ENCODE measurements around the gene S100B. TPM values are rescaled to one million over a fixed set of nuclear protein-coding genes. Genes with fewer than 3 reads are reported as not detected.
A peak's percentile ranks its signal among the peaks of the same experiment; 100 is the strongest.

The S100B gene
- total and polyA plus RNA-seq, 3 experiments from 2014 or later = 0.91 to 24.1 (median 1.4) TPM

- Histone ChIP-seq H3K27ac (ENCODE audit: low read depth, low read length) (no peak overlapping the region), H3K4me3 (ENCODE audit: low read length) (no peak overlapping the region), H3K9me3 (ENCODE audit: low read length) (no peaks in the 10 kb centered on the region), H3K27me3 (ENCODE audit: insufficient read depth, low read length, poor library complexity, severe bottlenecking) (no peaks in the 10 kb centered on the region), H3K36me3 (ENCODE audit: insufficient read depth, low read length) (peaks cover 12% of the 10 kb centered on the region), H3K4me1 (ENCODE audit: insufficient read depth, low read length) (peaks cover 86% of the 10 kb centered on the region)
- no peaks in the 10 kb centered on the region for H3K9me3 Mint-ChIP-seq
- peaks cover 19 to 79% (median 23%) of the 10 kb centered on the region in 3 donors for H3K36me3 Mint-ChIP-seq
- H3K4me1 Mint-ChIP-seq = peaks cover 47 to 63% (median 53%) of the 10 kb centered on the region in 3 donors
- peaks cover 0 to 2% of the 10 kb centered on the region in 2 donors for H3K27me3 Mint-ChIP-seq
- CTCF ChIA-PET = interaction anchor here (0.6 to 1.3 kb wide), 2 partner anchors 82 to 136 kb away, joined by 3 to 4 read pairs; no protein-coding TSS in a partner anchor
- POLR2A ChIA-PET = interaction anchor here (2.6 kb wide), 1 partner anchor 78 kb away, joined by 21 read pairs; the partner anchor contains the start of gene PRMT2
- DNase-seq = no peak
- H3K4me3 Mint-ChIP-seq = peak overlapping the region in 1 of 7 donors; percentile 8
- H3K27ac Mint-ChIP-seq = peak overlapping the region in 6 of 8 donors; percentile 92 to 98 (median 96)
Measured at GRCh38 chr21:46557919-46558392, 46.9 kb downstream of the S100B start.

GRCh38 chr21:46557469-46557868, 47.4 kb downstream of the S100B start:
- peak overlapping the region in 1 of 7 donors; percentile 26 for H3K4me3 Mint-ChIP-seq
- no peaks in the 10 kb centered on the region for H3K9me3 ChIP-seq (ENCODE audit: low read length)
- H3K9me3 Mint-ChIP-seq = no peaks in the 10 kb centered on the region
- H3K4me1 ChIP-seq (ENCODE audit: insufficient read depth, low read length) = peaks cover 86% of the 10 kb centered on the region
- H3K27ac Mint-ChIP-seq = peak overlapping the region; percentile 36 to 91 (median 70)
- peaks cover 0 to 2% of the 10 kb centered on the region in 2 donors for H3K27me3 Mint-ChIP-seq
- H3K27ac ChIP-seq (ENCODE audit: low read depth, low read length) = no peak overlapping the region
- no peak overlapping the region for H3K4me3 ChIP-seq (ENCODE audit: low read length)
- H3K27me3 ChIP-seq (ENCODE audit: insufficient read depth, low read length, poor library complexity, severe bottlenecking) = no peaks in the 10 kb centered on the region
- peaks cover 7% of the 10 kb centered on the region for H3K36me3 ChIP-seq (ENCODE audit: insufficient read depth, low read length)
- CTCF ChIA-PET = interaction anchor here (0.6 kb wide), 1 partner anchor 82 kb away, joined by 3 read pairs; no protein-coding TSS in a partner anchor
- POLR2A ChIA-PET = no interaction called here
- no peak for DNase-seq
- peaks cover 52 to 67% (median 56%) of the 10 kb centered on the region in 3 donors for H3K4me1 Mint-ChIP-seq
- H3K36me3 Mint-ChIP-seq = peaks cover 18 to 78% (median 20%) of the 10 kb centered on the region in 3 donors

- POLR2A ChIA-PET = no interaction called here
- Mint-ChIP-seq H3K4me1 (peaks cover 53 to 71% (median 56%) of the 10 kb centered on the region in 3 donors), H3K27me3 (peaks cover 0 to 2% of the 10 kb centered on the region in 2 donors), H3K27ac (peak overlapping the region; percentile 36 to 91 (median 72)), H3K9me3 (no peaks in the 10 kb centered on the region), H3K36me3 (peaks cover 16 to 72% (median 20%) of the 10 kb centered on the region in 3 donors), H3K4me3 (no peak overlapping the region)
- H3K9me3 ChIP-seq (ENCODE audit: low read length) = no peaks in the 10 kb centered on the region
- CTCF ChIA-PET = no interaction called here
- H3K36me3 ChIP-seq (ENCODE audit: insufficient read depth, low read length) = peaks cover 5% of the 10 kb centered on the region
- no peak for DNase-seq
- H3K27me3 ChIP-seq (ENCODE audit: insufficient read depth, low read length, poor library complexity, severe bottlenecking) = no peaks in the 10 kb centered on the region
- no peak overlapping the region for H3K27ac ChIP-seq (ENCODE audit: low read depth, low read length)
- peaks cover 85% of the 10 kb centered on the region for H3K4me1 ChIP-seq (ENCODE audit: insufficient read depth, low read length)
- H3K4me3 ChIP-seq (ENCODE audit: low read length) = no peak overlapping the region
Measured at GRCh38 chr21:46556802-46557201, 48.1 kb downstream of the S100B start.

GRCh38 chr21:46555678-46556077, 49.2 kb downstream of the S100B start:
- no peak overlapping the region for H3K4me3 ChIP-seq (ENCODE audit: low read length)
- no peaks in the 10 kb centered on the region for H3K27me3 ChIP-seq (ENCODE audit: insufficient read depth, low read length, poor library complexity, severe bottlenecking)
- POLR2A ChIA-PET = no interaction called here
- no peaks in the 10 kb centered on the region for H3K9me3 Mint-ChIP-seq
- peaks cover 53 to 72% (median 56%) of the 10 kb centered on the region in 3 donors for H3K4me1 Mint-ChIP-seq
- H3K4me1 ChIP-seq (ENCODE audit: insufficient read depth, low read length) = peaks cover 85% of the 10 kb centered on the region
- H3K27me3 Mint-ChIP-seq = peaks cover 0 to 2% of the 10 kb centered on the region in 2 donors
- CTCF ChIA-PET = no interaction called here
- no peak overlapping the region for H3K27ac ChIP-seq (ENCODE audit: low read depth, low read length)
- H3K4me3 Mint-ChIP-seq = peak overlapping the region in 2 of 7 donors; percentile 41 to 45
- H3K36me3 ChIP-seq (ENCODE audit: insufficient read depth, low read length) = peaks cover 5% of the 10 kb centered on the region
- peak overlapping the region in 7 of 8 donors; percentile 73 to 95 (median 87) for H3K27ac Mint-ChIP-seq
- no peak for DNase-seq
- H3K9me3 ChIP-seq (ENCODE audit: low read length) = no peaks in the 10 kb centered on the region
- H3K36me3 Mint-ChIP-seq = peaks cover 16 to 61% (median 20%) of the 10 kb centered on the region in 3 donors

GRCh38 chr21:46555225-46555617, 49.7 kb downstream of the S100B start:
- no peak for DNase-seq
- H3K9me3 ChIP-seq (ENCODE audit: low read length) = no peaks in the 10 kb centered on the region
- ChIA-PET POLR2A (no interaction called here), CTCF (no interaction called here)
- no peaks in the 10 kb centered on the region for H3K9me3 Mint-ChIP-seq
- peaks cover 5% of the 10 kb centered on the region for H3K36me3 ChIP-seq (ENCODE audit: insufficient read depth, low read length)
- H3K27me3 Mint-ChIP-seq = peaks cover 0 to 2% of the 10 kb centered on the region in 2 donors
- H3K27ac ChIP-seq (ENCODE audit: low read depth, low read length) = no peak overlapping the region
- peaks cover 85% of the 10 kb centered on the region for H3K4me1 ChIP-seq (ENCODE audit: insufficient read depth, low read length)
- H3K4me3 Mint-ChIP-seq = no peak overlapping the region
- H3K36me3 Mint-ChIP-seq = peaks cover 18 to 60% (median 23%) of the 10 kb centered on the region in 3 donors
- peak overlapping the region in 6 of 8 donors; percentile 51 to 95 (median 87) for H3K27ac Mint-ChIP-seq
- H3K4me1 Mint-ChIP-seq = peaks cover 53 to 72% (median 56%) of the 10 kb centered on the region in 3 donors
- H3K27me3 ChIP-seq (ENCODE audit: insufficient read depth, low read length, poor library complexity, severe bottlenecking) = no peaks in the 10 kb centered on the region
- no peak overlapping the region for H3K4me3 ChIP-seq (ENCODE audit: low read length)

- Mint-ChIP-seq H3K9me3 (no peaks in the 10 kb centered on the region), H3K27me3 (peaks cover 0 to 2% of the 10 kb centered on the region in 2 donors), H3K27ac (peak overlapping the region in 6 of 8 donors; percentile 29 to 100 (median 99)), H3K36me3 (peaks cover 16 to 56% (median 23%) of the 10 kb centered on the region in 3 donors), H3K4me1 (peaks cover 51 to 71% (median 53%) of the 10 kb centered on the region in 3 donors), H3K4me3 (peak overlapping the region in 2 of 7 donors; percentile 32 to 33)
- peaks cover 85% of the 10 kb centered on the region for H3K4me1 ChIP-seq (ENCODE audit: insufficient read depth, low read length)
- POLR2A ChIA-PET = interaction anchor here (1.0 kb wide), 1 partner anchor 81 kb away, joined by 3 read pairs; the partner anchor contains the start of gene PRMT2
- DNase-seq = no peak
- H3K4me3 ChIP-seq (ENCODE audit: low read length) = no peak overlapping the region
- no peaks in the 10 kb centered on the region for H3K9me3 ChIP-seq (ENCODE audit: low read length)
- no peak overlapping the region for H3K27ac ChIP-seq (ENCODE audit: low read depth, low read length)
- no peaks in the 10 kb centered on the region for H3K27me3 ChIP-seq (ENCODE audit: insufficient read depth, low read length, poor library complexity, severe bottlenecking)
- CTCF ChIA-PET = no interaction called here
- H3K36me3 ChIP-seq (ENCODE audit: insufficient read depth, low read length) = peaks cover 5% of the 10 kb centered on the region
Measured at GRCh38 chr21:46554431-46555224, 50.3 kb downstream of the S100B start.

GRCh38 chr21:46553993-46554392, 50.9 kb downstream of the S100B start:
- Histone ChIP-seq H3K4me1 (ENCODE audit: insufficient read depth, low read length) (peaks cover 85% of the 10 kb centered on the region), H3K36me3 (ENCODE audit: insufficient read depth, low read length) (peaks cover 5% of the 10 kb centered on the region), H3K9me3 (ENCODE audit: low read length) (no peaks in the 10 kb centered on the region), H3K27ac (ENCODE audit: low read depth, low read length) (no peak overlapping the region), H3K4me3 (ENCODE audit: low read length) (no peak overlapping the region), H3K27me3 (ENCODE audit: insufficient read depth, low read length, poor library complexity, severe bottlenecking) (no peaks in the 10 kb centered on the region)
- Mint-ChIP-seq H3K4me1 (peaks cover 51 to 71% (median 51%) of the 10 kb centered on the region in 3 donors), H3K9me3 (no peaks in the 10 kb centered on the region), H3K4me3 (peak overlapping the region in 2 of 7 donors; percentile 33 to 44), H3K36me3 (peaks cover 16 to 52% (median 23%) of the 10 kb centered on the region in 3 donors), H3K27ac (peak overlapping the region; percentile 34 to 100 (median 99)), H3K27me3 (peaks cover 0 to 2% of the 10 kb centered on the region in 2 donors)
- ChIA-PET POLR2A (interaction anchor here (1.0 kb wide), 1 partner anchor 82 kb away, joined by 3 read pairs; the partner anchor contains the start of gene PRMT2), CTCF (no interaction called here)
- DNase-seq = no peak

Measured in CD8-positive, alpha-beta memory T cell (primary cell).